Measurements from ENCODE around the gene UTS2B.

UTS2B gene

GRCh38 chr3:191352014-191352413 lies 21.7 kb upstream of the UTS2B start:
- no peak for DNase-seq (ENCODE audit: low read depth in 2 of 2)

GRCh38 chr3:191350396-191351090 lies 20.2 kb upstream of the UTS2B start:
- no peak for DNase-seq (ENCODE audit: low read depth in 2 of 2)

GRCh38 chr3:191348098-191348497 lies 17.8 kb upstream of the UTS2B start:
- no peak for DNase-seq (ENCODE audit: low read depth in 2 of 2)

- no peak for DNase-seq (ENCODE audit: low read depth in 2 of 2)
Observed at GRCh38 chr3:191347228-191347627, 16.9 kb upstream of the UTS2B start.

GRCh38 chr3:191345334-191345733 lies 15.0 kb upstream of the UTS2B start:
- no peak for DNase-seq (ENCODE audit: low read depth in 2 of 2)

GRCh38 chr3:191343913-191344312 lies 13.6 kb upstream of the UTS2B start:
- no peak for DNase-seq (ENCODE audit: low read depth in 2 of 2)

GRCh38 chr3:191343115-191343514 lies 12.8 kb upstream of the UTS2B start:
- DNase-seq (ENCODE audit: low read depth in 2 of 2), result no peak

GRCh38 chr3:191342411-191342810 lies 12.1 kb upstream of the UTS2B start:
- DNase-seq (ENCODE audit: low read depth in 2 of 2), result no peak

- no peak for DNase-seq (ENCODE audit: low read depth in 2 of 2)
Observed at GRCh38 chr3:191342006-191342405, 11.7 kb upstream of the UTS2B start.

- no peak for DNase-seq (ENCODE audit: low read depth in 2 of 2)
Observed at GRCh38 chr3:191340966-191341365, 10.6 kb upstream of the UTS2B start.

- no peak for DNase-seq (ENCODE audit: low read depth in 2 of 2)
Observed at GRCh38 chr3:191340351-191340750, 10.0 kb upstream of the UTS2B start.

GRCh38 chr3:191339316-191339917 lies 9.1 kb upstream of the UTS2B start:
- DNase-seq (ENCODE audit: low read depth in 2 of 2), result no peak

- no peak for DNase-seq (ENCODE audit: low read depth in 2 of 2)
Observed at GRCh38 chr3:191338177-191338488, 7.8 kb upstream of the UTS2B start.

GRCh38 chr3:191336833-191337232 lies 6.5 kb upstream of the UTS2B start:
- DNase-seq (ENCODE audit: low read depth in 2 of 2), result no peak

- no peak for DNase-seq (ENCODE audit: low read depth in 2 of 2)
Observed at GRCh38 chr3:191334346-191334893, 4.1 kb upstream of the UTS2B start.

GRCh38 chr3:191333298-191333880 lies 3.1 kb upstream of the UTS2B start:
- no peak for DNase-seq (ENCODE audit: low read depth in 2 of 2)

- no peak for DNase-seq (ENCODE audit: low read depth in 2 of 2)
Observed at GRCh38 chr3:191331388-191331787, 1.1 kb upstream of the UTS2B start.

GRCh38 chr3:191330530-191331048 lies 263 bp upstream of the UTS2B start:
- DNase-seq (ENCODE audit: low read depth in 2 of 2), result no peak

GRCh38 chr3:191328962-191329653 lies 1.2 kb downstream of the UTS2B start, which contains the start of gene CCDC50:
CCDC50 (plus strand) TSS chr3:191329394; CDS start chr3:191329675, 281 bp downstream.
- peak; percentile 22 to 31 for DNase-seq (ENCODE audit: low read depth in 2 of 2)

- no peak for DNase-seq (ENCODE audit: low read depth in 2 of 2)
Observed at GRCh38 chr3:191328383-191328961, 1.9 kb downstream of the UTS2B start.

GRCh38 chr3:191327526-191327925 lies 2.8 kb downstream of the UTS2B start:
- no peak for DNase-seq (ENCODE audit: low read depth in 2 of 2)

GRCh38 chr3:191324936-191325335 lies 5.4 kb downstream of the UTS2B start:
- DNase-seq (ENCODE audit: low read depth in 2 of 2), result no peak

Measured in stimulated activated CD4-positive, alpha-beta T cell treated with anti-CD3 and anti-CD28 coated beads, Interleukin-4, amount 100 ng/mL, for 48 hours (primary cell).